Measurements from ENCODE around the gene KLF6. TPM values are rescaled to one million over a fixed set of nuclear protein-coding genes. Genes with fewer than 3 reads are reported as not detected.

Gene KLF6
- total and polyA plus RNA-seq, 2 donors (not counting 3 experiments of a cell fraction or from before 2014, with no cell fraction given), result 183 to 307 TPM

GRCh38 chr10:3775696-3776551 is 9.1 kb downstream of the KLF6 start:
- dilution Hi-C loops (cut with MboI; ENCODE audit: extremely low pct_ligation_motif_present, low sequenced_read_pairs), result no loop called here
- ChIA-PET POLR2A (interaction anchor here (1.3 to 2.6 kb wide), 5 partner anchors 465 to 995 kb away, joined by 3 to 13 read pairs (median 5); no protein-coding TSS in a partner anchor), CTCF (interaction anchor here (0.9 to 2.9 kb wide), 8 partner anchors 112 to 995 kb away, joined by 3 to 18 read pairs (median 5); no protein-coding TSS in a partner anchor)
- H3K27me3 ChIP-seq (ENCODE audit: control insufficient read depth in 2 of 2, insufficient read depth in 2 of 2, low read length in 2 of 2), result no peaks in the 10 kb centered on the region
- H3K9me1 ChIP-seq (replicated peaks; ENCODE audit: control insufficient read depth, extremely low read depth, insufficient read depth, low read length), result no peaks in the 10 kb centered on the region
- FAIRE-seq (no peak), DNase-seq (ENCODE audit: low read depth, low spot score) (peak; percentile 65)
- no TSS peak for BruUV-seq (replicated peaks)
- peaks cover 33% of the 10 kb centered on the region for H3K79me2 ChIP-seq (ENCODE audit: control insufficient read depth, insufficient read depth, low read length)
- no peak overlapping the region for H3K4me3 ChIP-seq (replicated peaks in 1 of 3; ENCODE audit: insufficient read depth in 1 of 3, low read depth in 1 of 3, low read length in 3 of 3)
- H3K4me1 ChIP-seq (ENCODE audit: control insufficient read depth, extremely low read depth, insufficient read depth, low read length), result peaks cover 51% of the 10 kb centered on the region
- intact Hi-C loops (cut with micrococcal nuclease), result loop anchor here (1.0 kb wide), 1 partner anchor 309 kb away; no protein-coding TSS in a partner anchor
- H2AFZ ChIP-seq (ENCODE audit: low read depth, low read length), result no peak overlapping the region
- H4K20me1 ChIP-seq (replicated peaks; ENCODE audit: control insufficient read depth, extremely low read depth, insufficient read depth, low read length), result no peaks in the 10 kb centered on the region
- TF ChIP-seq POLR2AphosphoS5 (IDR thresholded peaks at IDR 0.05; ENCODE audit: insufficient read depth, low read depth, low read length) (peak; percentile 79), GATA2 (IDR thresholded peaks at IDR 0.05; ENCODE audit: insufficient read depth, insufficient read length, low read depth, low read length) (peak; percentile 43), FOS (IDR thresholded peaks at IDR 0.05; ENCODE audit: borderline replicate concordance, insufficient read depth, low read length) (peak; percentile 41), POLR2A (IDR thresholded peaks at IDR 0.05; ENCODE audit: low read depth, low read length) (no peak), JUN (IDR thresholded peaks at IDR 0.05; ENCODE audit: borderline replicate concordance, insufficient read depth, insufficient read length, low read depth) (peak; percentile 9)
- H3K36me3 ChIP-seq (ENCODE audit: control insufficient read depth in 2 of 2, extremely low read depth in 1 of 2, insufficient read depth in 2 of 2, low read length in 2 of 2), result peaks cover 23 to 37% of the 10 kb centered on the region in 2 experiments
- H3K9me3 ChIP-seq (replicated peaks; ENCODE audit: control insufficient read depth, insufficient read depth, low read length), result no peaks in the 10 kb centered on the region
- H3K9ac ChIP-seq (replicated peaks; ENCODE audit: extremely low read depth, insufficient read depth, low read length), result no peak overlapping the region
- peak overlapping the region; percentile 36 for H3K27ac ChIP-seq (ENCODE audit: insufficient read depth, low read depth, low read length)
- H3K4me2 ChIP-seq (ENCODE audit: insufficient read depth, low read length), result no peak overlapping the region

All from endothelial cell of umbilical vein (primary cell).